CD4-positive, alpha-beta T cell treated with Interleukin-17A for 4 hours (primary cell): Measurements from ENCODE around the gene LRRN4.

Source experiments
- DNase-seq: peaks from one replicate; pipeline ENCODE4 v3.0.0-alpha.2; 2020; ENCODE audit warnings: mixed read lengths

LRRN4 gene

GRCh38 chr20:6053776-6054688 is at the start of gene LRRN4:
Gene LRRN4, minus strand, starts transcription at chr20:6054060. Its CDS starts 1,261 bp downstream, at chr20:6052799.
- no peak for DNase-seq

GRCh38 chr20:6103301-6103700 is 49.4 kb upstream of the LRRN4 start:
- no peak for DNase-seq

- no peak for DNase-seq
These were observed 47.5 kb upstream of the LRRN4 start for GRCh38 chr20:6101346-6101745.

- no peak for DNase-seq
These were observed 46.4 kb upstream of the LRRN4 start for GRCh38 chr20:6100246-6100645.

GRCh38 chr20:6099819-6100218 is 46.0 kb upstream of the LRRN4 start:
- DNase-seq, result no peak

- DNase-seq, result no peak
These were observed 41.5 kb upstream of the LRRN4 start for GRCh38 chr20:6095409-6095808.

GRCh38 chr20:6094565-6094964 is 40.7 kb upstream of the LRRN4 start:
- DNase-seq, result no peak

GRCh38 chr20:6094063-6094462 is 40.2 kb upstream of the LRRN4 start:
- DNase-seq, result no peak

- no peak for DNase-seq
These were observed 37.8 kb upstream of the LRRN4 start for GRCh38 chr20:6091661-6092060.

- no peak for DNase-seq
These were observed 33.0 kb upstream of the LRRN4 start for GRCh38 chr20:6086868-6087267.

GRCh38 chr20:6083926-6084325 is 30.1 kb upstream of the LRRN4 start:
- DNase-seq, result no peak

- no peak for DNase-seq
These were observed 27.4 kb upstream of the LRRN4 start for GRCh38 chr20:6081236-6081635.

- no peak for DNase-seq
These were observed 25.2 kb upstream of the LRRN4 start for GRCh38 chr20:6079016-6079415.

GRCh38 chr20:6075428-6076219 is 21.8 kb upstream of the LRRN4 start:
- no peak for DNase-seq

- DNase-seq, result no peak
These were observed 20.9 kb upstream of the LRRN4 start for GRCh38 chr20:6074784-6075183.

- DNase-seq, result no peak
These were observed 20.3 kb upstream of the LRRN4 start for GRCh38 chr20:6074145-6074561.

GRCh38 chr20:6070829-6071695 is 17.2 kb upstream of the LRRN4 start:
- DNase-seq, result no peak

GRCh38 chr20:6069669-6070068 is 15.8 kb upstream of the LRRN4 start:
- DNase-seq, result no peak

- no peak for DNase-seq
These were observed 14.0 kb upstream of the LRRN4 start for GRCh38 chr20:6067763-6068318.

GRCh38 chr20:6066582-6066981 is 12.7 kb upstream of the LRRN4 start:
- no peak for DNase-seq

- no peak for DNase-seq
These were observed 7.7 kb upstream of the LRRN4 start for GRCh38 chr20:6061544-6061943.

GRCh38 chr20:6060213-6060612 is 6.4 kb upstream of the LRRN4 start:
- DNase-seq, result no peak
